CD4-positive, alpha-beta T cell (primary cell): ENCODE data around the gene RAB22A. TPM values are rescaled to one million over a fixed set of nuclear protein-coding genes. Genes with fewer than 3 reads are reported as not detected.
A peak's percentile ranks its signal among the peaks of the same experiment; 100 is the strongest.

Source experiments
- ATAC-seq: fragments of 200-7000 bp; cut with Tn5 transposase; one replicate; pipeline ENCODE4 v1.10.0; 2022; ENCODE audit warnings: mild to moderate bottlenecking; ENCODE audit not compliant: poor library complexity
- CTCF ChIA-PET: fragments of 350-600 bp; sonication (Branson Sonifier 250); formaldehyde crosslinking; loops from one replicate; lab custom pipeline; 2021; ENCODE audit warnings: antibody characterized with exemption, inconsistent platforms; lab: Charles Lee
- POLR2A ChIA-PET: fragments of 350-600 bp; sonication (Branson Sonifier 250); formaldehyde crosslinking; loops from one replicate; lab custom pipeline; 2021; ENCODE audit warnings: antibody characterized with exemption, inconsistent platforms; lab: Charles Lee
- DNase-seq, 14 experiments: peaks; one replicate each; pipeline ENCODE4 v3.0.0-alpha.2; 2013 to 2020; ENCODE audit warnings: mixed read lengths in 2 of 14
- H3K27ac ChIP-seq, 2 donors: one replicate each; pipeline versions ENCODE4 v1.5.1 to v1.7.0; 2013; ENCODE audit warnings: low read length in 2 of 2, low read depth in 1 of 2, mild to moderate bottlenecking in 1 of 2
- H3K27me3 ChIP-seq, 2 experiments: 1 replicate in 1 of 2; 2 replicates in 1 of 2; pipeline versions ENCODE4 v1.6.1 to v1.7.0; 2013; ENCODE audit warnings: low read length in 2 of 2, control low read depth in 1 of 2, mild to moderate bottlenecking in 1 of 2, moderate library complexity in 1 of 2; ENCODE audit not compliant: insufficient read depth in 2 of 2, control insufficient read depth in 1 of 2
- H3K36me3 ChIP-seq: one replicate; pipeline ENCODE4 v1.6.1; 2013; ENCODE audit warnings: low read length, control low read depth; ENCODE audit not compliant: insufficient read depth
- H3K4me1 ChIP-seq: one replicate; pipeline ENCODE4 v1.6.1; 2013; ENCODE audit warnings: low read length, control low read depth; ENCODE audit not compliant: insufficient read depth
- H3K4me3 ChIP-seq: one replicate; pipeline ENCODE4 v1.5.1; 2013; ENCODE audit warnings: mild to moderate bottlenecking, low read length, moderate library complexity
- H3K9me3 ChIP-seq, 2 experiments: 1 replicate in 1 of 2; 2 replicates in 1 of 2; pipeline versions ENCODE4 v1.6.1 to v1.7.0; 2013; ENCODE audit warnings: low read length in 2 of 2, mild to moderate bottlenecking in 2 of 2, control low read depth in 1 of 2, moderate library complexity in 1 of 2; ENCODE audit not compliant: control insufficient read depth in 1 of 2, insufficient read depth in 1 of 2
- H3K27ac Mint-ChIP-seq: one replicate; pipeline ENCODE4 v1.8.0; 2020; ENCODE audit warnings: mixed read lengths
- H3K27me3 Mint-ChIP-seq: one replicate; pipeline ENCODE4 v1.8.0; 2021; ENCODE audit warnings: mixed read lengths
- H3K36me3 Mint-ChIP-seq: one replicate; pipeline ENCODE4 v1.8.0; 2021; ENCODE audit warnings: low read depth, mixed read lengths
- H3K4me1 Mint-ChIP-seq: one replicate; pipeline ENCODE4 v1.8.0; 2021; ENCODE audit warnings: low read depth, mixed read lengths
- H3K4me3 Mint-ChIP-seq: one replicate; pipeline ENCODE4 v1.8.0; 2020; ENCODE audit warnings: mild to moderate bottlenecking, mixed read lengths
- H3K9me3 Mint-ChIP-seq: one replicate; pipeline ENCODE4 v1.8.0; 2020; ENCODE audit warnings: mixed read lengths
- intact Hi-C, 2 experiments: fragments of 100-400 bp; cut with DNase I in 1 of 2; cut with micrococcal nuclease in 1 of 2; formaldehyde crosslinking; loops; one replicate each; pipeline versions ENCODE4 v1.15.1 to v1.9.0; 2023 to 2025; cut with DNase I, micrococcal nuclease
- total RNA-seq, 174 experiments: library from RNA in 2 of 174; stranded (reverse) in 2 of 174; gene quantifications; one replicate each; pipeline ENCODE4 v1.2.3 and lab custom pipeline; 2021 to 2026
- TF ChIP-seq, protein P1 (sequence below): fragments of 200-600 bp; IDR thresholded peaks from one replicate; pipeline ENCODE4 v1.8.0; 2022; ENCODE audit warnings: antibody characterized with exemption, mild to moderate bottlenecking

RAB22A gene
- total RNA-seq, 2 experiments from 2014 or later: 16.5 to 17.2 TPM

- Mint-ChIP-seq H3K27me3 (no peaks in the 10 kb centered on the region), H3K27ac (no peak overlapping the region), H3K4me3 (no peak overlapping the region), H3K9me3 (no peaks in the 10 kb centered on the region), H3K4me1 (peaks cover 26% of the 10 kb centered on the region), H3K36me3 (peaks cover 9% of the 10 kb centered on the region)
- TF ChIP-seq, protein P1, sequence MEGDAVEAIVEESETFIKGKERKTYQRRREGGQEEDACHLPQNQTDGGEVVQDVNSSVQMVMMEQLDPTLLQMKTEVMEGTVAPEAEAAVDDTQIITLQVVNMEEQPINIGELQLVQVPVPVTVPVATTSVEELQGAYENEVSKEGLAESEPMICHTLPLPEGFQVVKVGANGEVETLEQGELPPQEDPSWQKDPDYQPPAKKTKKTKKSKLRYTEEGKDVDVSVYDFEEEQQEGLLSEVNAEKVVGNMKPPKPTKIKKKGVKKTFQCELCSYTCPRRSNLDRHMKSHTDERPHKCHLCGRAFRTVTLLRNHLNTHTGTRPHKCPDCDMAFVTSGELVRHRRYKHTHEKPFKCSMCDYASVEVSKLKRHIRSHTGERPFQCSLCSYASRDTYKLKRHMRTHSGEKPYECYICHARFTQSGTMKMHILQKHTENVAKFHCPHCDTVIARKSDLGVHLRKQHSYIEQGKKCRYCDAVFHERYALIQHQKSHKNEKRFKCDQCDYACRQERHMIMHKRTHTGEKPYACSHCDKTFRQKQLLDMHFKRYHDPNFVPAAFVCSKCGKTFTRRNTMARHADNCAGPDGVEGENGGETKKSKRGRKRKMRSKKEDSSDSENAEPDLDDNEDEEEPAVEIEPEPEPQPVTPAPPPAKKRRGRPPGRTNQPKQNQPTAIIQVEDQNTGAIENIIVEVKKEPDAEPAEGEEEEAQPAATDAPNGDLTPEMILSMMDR: no peak
- H3K9me3 ChIP-seq: no peaks in the 10 kb centered on the region
- peaks cover 9% of the 10 kb centered on the region for H3K36me3 ChIP-seq
- DNase-seq: peak in 1 of 14 experiments; percentile 4
- intact Hi-C loops: no loop called here
- ChIA-PET POLR2A (interaction anchor here (3.1 kb wide), 1 partner anchor 12 kb away, joined by 12 read pairs; the partner anchor contains the start of gene VAPB), CTCF (no interaction called here)
- H3K27me3 ChIP-seq: no peaks in the 10 kb centered on the region
- H3K4me3 ChIP-seq: no peak overlapping the region
- no peak for ATAC-seq
- H3K27ac ChIP-seq: no peak overlapping the region
- H3K4me1 ChIP-seq: peaks cover 38% of the 10 kb centered on the region
Measured at GRCh38 chr20:58401162-58401561, 91.6 kb downstream of the RAB22A start.

DNA sequence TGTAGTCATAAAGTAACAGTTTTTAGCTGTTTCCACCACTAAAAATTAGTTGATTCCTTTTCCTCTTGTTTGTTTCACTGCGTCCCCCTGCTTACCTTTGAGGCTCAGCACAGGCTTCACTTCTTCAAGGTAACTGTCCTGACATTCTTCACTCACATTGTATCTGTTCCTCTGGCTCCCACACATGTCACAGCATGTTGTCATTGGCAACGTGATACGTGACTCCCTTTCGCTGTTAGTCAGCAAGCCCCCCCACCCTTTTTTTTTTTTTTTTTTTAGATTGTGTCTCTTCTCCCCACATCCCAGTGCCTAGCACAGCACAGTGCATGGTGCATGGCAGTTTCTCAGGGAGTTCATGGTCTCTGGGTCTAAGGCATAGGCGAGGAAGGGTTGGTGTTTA lies 92.8 kb downstream of the RAB22A start:
- H3K4me1 ChIP-seq: peaks cover 34% of the 10 kb centered on the region
- POLR2A ChIA-PET: interaction anchor here (3.1 kb wide), 1 partner anchor 13 kb away, joined by 12 read pairs; the partner anchor contains the start of gene VAPB
- intact Hi-C loops: no loop called here

DNA sequence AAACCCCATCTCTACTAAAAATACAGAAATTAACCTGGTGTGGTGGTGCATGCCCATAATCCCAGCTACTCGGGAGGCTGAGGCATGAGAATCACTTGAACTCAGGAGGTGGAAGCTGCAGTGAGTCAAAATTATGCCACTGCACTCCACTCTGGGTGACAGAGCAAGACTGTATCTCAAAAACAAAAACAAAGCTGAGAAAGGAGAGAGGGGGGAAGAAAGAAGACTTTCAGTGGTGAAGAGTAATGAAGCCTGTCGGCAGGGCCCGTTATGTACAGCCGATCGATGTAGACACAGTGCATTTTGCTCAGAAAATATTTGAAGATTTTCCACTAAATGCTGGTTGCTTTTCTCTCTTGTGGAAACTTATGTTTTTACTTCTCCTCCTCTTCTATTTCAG lies 93.3 kb downstream of the RAB22A start:
- POLR2A ChIA-PET: interaction anchor here (3.1 kb wide), 1 partner anchor 14 kb away, joined by 12 read pairs; the partner anchor contains the start of gene VAPB
- DNase-seq (no peak), ATAC-seq (no peak)
- Mint-ChIP-seq H3K4me3 (no peak overlapping the region), H3K36me3 (no peaks in the 10 kb centered on the region), H3K27ac (no peak overlapping the region), H3K27me3 (no peaks in the 10 kb centered on the region), H3K9me3 (no peaks in the 10 kb centered on the region), H3K4me1 (peaks cover 18% of the 10 kb centered on the region)
- CTCF ChIA-PET: interaction anchor here (0.7 kb wide), 1 partner anchor 47 kb away, joined by 3 read pairs; no protein-coding TSS in a partner anchor
- Histone ChIP-seq H3K27ac (no peak overlapping the region), H3K36me3 (peaks cover 6% of the 10 kb centered on the region), H3K9me3 (no peaks in the 10 kb centered on the region), H3K27me3 (no peaks in the 10 kb centered on the region), H3K4me3 (no peak overlapping the region), H3K4me1 (peaks cover 34% of the 10 kb centered on the region)
- intact Hi-C loops: no loop called here
- TF ChIP-seq, protein P1: no peak

More for the DNA sequence above, 92.8 kb downstream of the RAB22A start:
- Mint-ChIP-seq H3K36me3 (no peaks in the 10 kb centered on the region), H3K9me3 (no peaks in the 10 kb centered on the region), H3K27ac (no peak overlapping the region), H3K4me3 (no peak overlapping the region), H3K27me3 (no peaks in the 10 kb centered on the region), H3K4me1 (peaks cover 17% of the 10 kb centered on the region)
- Histone ChIP-seq H3K27me3 (no peaks in the 10 kb centered on the region), H3K4me3 (no peak overlapping the region), H3K36me3 (peaks cover 9% of the 10 kb centered on the region), H3K9me3 (no peaks in the 10 kb centered on the region), H3K27ac (no peak overlapping the region)
- CTCF ChIA-PET: interaction anchor here (0.7 kb wide), 1 partner anchor 47 kb away, joined by 3 read pairs; no protein-coding TSS in a partner anchor
- no peak for ATAC-seq
- TF ChIP-seq, protein P1: no peak
- no peak for DNase-seq
